ENCODE data around the gene MAPKAPK2. TPM values are rescaled to one million over a fixed set of nuclear protein-coding genes. Genes with fewer than 3 reads are reported as not detected.
A peak's percentile ranks its signal among the peaks of the same experiment; 100 is the strongest.
"Not testable (repeated sequence)": the region's sequence is repeated elsewhere in the genome, so short reads cannot be mapped to it uniquely, and the experiment has no call there.

MAPKAPK2 gene
- total RNA-seq, 2 experiments from 2014 or later, result 62.8 to 64.7 TPM

DNA sequence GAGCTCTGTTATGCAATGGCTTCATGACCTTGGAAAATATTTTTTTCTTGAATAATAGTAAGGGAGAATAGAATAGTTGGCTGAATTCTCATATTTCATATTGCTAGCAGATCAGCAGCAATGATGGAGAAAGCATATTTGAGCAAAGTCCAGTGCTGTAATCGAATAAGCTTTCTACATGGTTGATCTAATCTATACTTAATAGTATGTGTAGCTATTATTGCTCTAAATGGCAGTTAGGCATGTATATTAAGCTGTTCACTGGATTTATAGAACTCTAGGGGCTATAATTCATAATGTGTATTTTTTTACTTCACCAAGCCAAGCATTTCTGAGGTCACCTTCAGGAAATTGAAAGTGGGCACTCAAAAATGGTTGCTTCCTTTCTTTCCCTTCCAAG is 75.9 kb downstream of the MAPKAPK2 start:
- Mint-ChIP-seq H3K4me3 (no peak overlapping the region), H3K4me1 (peaks cover 19% of the 10 kb centered on the region), H3K27me3 (peaks cover 3% of the 10 kb centered on the region), H3K9me3 (ENCODE audit: low read depth) (no peaks in the 10 kb centered on the region), H3K36me3 (ENCODE audit: low read depth) (no peaks in the 10 kb centered on the region), H3K27ac (no peak overlapping the region)
- ChIA-PET POLR2A (no interaction called here), CTCF (interaction anchor here (0.7 to 4.1 kb wide), 9 partner anchors 11 to 172 kb away, joined by 3 to 21 read pairs (median 4); partner anchors contain the start of genes IL10 and IL19)
- no peak for ATAC-seq
- no peak for DNase-seq
- intact Hi-C loops (cut with DNase I, micrococcal nuclease), result no loop called here

GRCh38 chr1:206761159-206761768 is 76.6 kb downstream of the MAPKAPK2 start:
- POLR2A ChIA-PET, result no interaction called here

DNA sequence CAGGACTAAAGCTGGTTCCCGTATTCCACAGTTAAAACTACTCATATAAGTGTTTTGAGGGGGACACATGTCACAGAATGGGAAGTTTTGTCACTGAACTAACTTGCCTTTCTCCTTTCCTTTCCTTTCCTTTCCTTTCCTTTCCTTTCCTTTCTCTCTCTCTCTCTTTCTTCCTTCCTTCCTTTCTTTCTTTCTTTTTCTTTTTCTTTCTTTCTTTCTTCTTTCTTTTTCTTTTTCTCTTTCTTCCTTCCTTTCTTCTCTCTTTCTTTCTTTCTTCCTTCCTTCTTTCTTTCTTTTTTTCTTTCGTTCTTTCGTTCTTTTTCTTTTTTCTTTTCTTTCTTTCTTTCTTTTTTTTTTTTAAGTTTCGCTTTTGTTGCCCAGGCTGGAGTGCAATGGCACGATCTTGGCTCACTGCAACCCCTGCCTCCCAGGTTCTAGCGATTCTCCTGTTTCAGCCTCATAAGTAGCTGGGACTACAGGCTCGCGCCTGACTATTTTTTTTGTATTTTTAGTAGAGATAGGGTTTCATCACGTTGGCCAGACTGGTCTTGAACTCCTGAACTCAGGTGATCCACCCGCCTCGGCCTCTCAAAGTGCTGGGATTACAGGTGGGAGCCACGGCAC is 78.1 kb downstream of the MAPKAPK2 start:
- ATAC-seq; POLR2A ChIA-PET; intact Hi-C loops (cut with DNase I, micrococcal nuclease); H3K27me3 Mint-ChIP-seq; H3K36me3 Mint-ChIP-seq (ENCODE audit: low read depth); DNase-seq; H3K4me3 Mint-ChIP-seq; H3K27ac Mint-ChIP-seq; H3K9me3 Mint-ChIP-seq (ENCODE audit: low read depth): not testable (repeated sequence)
- CTCF ChIA-PET, result interaction anchor here (0.7 to 4.1 kb wide), 6 partner anchors 8 to 49 kb away, joined by 3 to 21 read pairs (median 4); partner anchors contain the start of genes IL10 and IL19
- peaks cover 30% of the 10 kb centered on the region for H3K4me1 Mint-ChIP-seq

More at GRCh38 chr1:206761159-206761768, 76.6 kb downstream of the MAPKAPK2 start:
- Mint-ChIP-seq H3K36me3 (ENCODE audit: low read depth) (no peaks in the 10 kb centered on the region), H3K27ac (no peak overlapping the region), H3K27me3 (peaks cover 3% of the 10 kb centered on the region), H3K4me1 (peaks cover 21% of the 10 kb centered on the region), H3K9me3 (ENCODE audit: low read depth) (no peaks in the 10 kb centered on the region), H3K4me3 (no peak overlapping the region)
- intact Hi-C loops (cut with DNase I, micrococcal nuclease), result no loop called here
- CTCF ChIA-PET, result interaction anchor here (0.7 to 4.1 kb wide), 15 partner anchors 10 to 172 kb away, joined by 3 to 21 read pairs (median 3); partner anchors contain the start of genes IL10 and IL19
- no peak for DNase-seq
- no peak for ATAC-seq

- POLR2A ChIA-PET; ATAC-seq; H3K4me3 Mint-ChIP-seq; H3K36me3 Mint-ChIP-seq (ENCODE audit: low read depth); H3K9me3 Mint-ChIP-seq (ENCODE audit: low read depth); H3K27me3 Mint-ChIP-seq: not testable (repeated sequence)
- CTCF ChIA-PET, result interaction anchor here (0.6 to 6.8 kb wide), 25 partner anchors 8 to 147 kb away, joined by 3 to 37 read pairs (median 4); no protein-coding TSS in a partner anchor
- DNase-seq, result peak; percentile 37
- Mint-ChIP-seq H3K27ac (peak overlapping the region; percentile 4), H3K4me1 (peaks cover 57% of the 10 kb centered on the region)
- intact Hi-C loops (cut with DNase I, micrococcal nuclease), result loop anchor here (1.0 to 5.0 kb wide), 4 partner anchors 27 to 78 kb away; no protein-coding TSS in a partner anchor
Measured at GRCh38 chr1:206765771-206766170, 81.1 kb downstream of the MAPKAPK2 start.

DNA sequence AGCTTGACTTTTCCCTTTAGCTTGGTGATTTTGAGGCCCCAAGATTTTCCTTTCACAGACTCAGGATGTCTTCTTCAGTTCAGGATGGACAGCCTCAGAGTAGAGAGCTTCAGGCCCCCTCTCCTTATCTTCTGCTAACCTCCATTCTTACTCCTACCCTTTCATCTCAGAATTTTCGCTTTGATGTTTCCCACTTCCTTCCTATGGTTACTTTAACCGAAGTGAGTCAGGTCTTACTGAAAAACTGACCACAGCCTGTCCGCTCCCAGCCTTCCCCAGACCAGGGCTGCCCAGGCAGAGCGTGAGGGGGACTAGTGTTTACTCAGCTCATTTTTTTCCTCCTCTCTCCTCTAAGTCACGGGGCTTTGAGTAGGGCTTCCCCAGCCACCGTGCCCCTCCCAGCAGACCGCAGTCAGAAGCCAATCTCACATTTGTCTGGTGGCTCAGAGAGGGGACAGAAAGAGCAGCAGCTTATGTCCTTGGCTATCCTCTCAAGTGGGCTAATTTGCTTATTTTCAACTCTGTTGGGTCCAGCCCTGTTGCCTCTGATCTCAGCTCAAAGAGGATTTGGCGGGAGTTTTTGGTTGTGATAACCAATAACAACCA is 81.6 kb downstream of the MAPKAPK2 start:
- peaks cover 10% of the 10 kb centered on the region for H3K27me3 Mint-ChIP-seq
- H3K4me3 Mint-ChIP-seq, result peak overlapping the region; percentile 29
- H3K27ac Mint-ChIP-seq, result peak overlapping the region; percentile 44
- POLR2A ChIA-PET, result interaction anchor here (0.7 kb wide), 1 partner anchor 43 kb away, joined by 4 read pairs; no protein-coding TSS in a partner anchor
- CTCF ChIA-PET, result interaction anchor here (0.6 to 6.8 kb wide), 20 partner anchors 9 to 146 kb away, joined by 3 to 37 read pairs (median 4); partner anchors contain the start of gene IL20
- no peaks in the 10 kb centered on the region for H3K36me3 Mint-ChIP-seq (ENCODE audit: low read depth)
- H3K9me3 Mint-ChIP-seq (ENCODE audit: low read depth), result no peaks in the 10 kb centered on the region
- DNase-seq (peak; percentile 82), ATAC-seq (peak; percentile 64)
- peaks cover 63% of the 10 kb centered on the region for H3K4me1 Mint-ChIP-seq
- intact Hi-C loops (cut with DNase I, micrococcal nuclease), result loop anchor here (1.0 to 5.0 kb wide), 4 partner anchors 28 to 79 kb away; no protein-coding TSS in a partner anchor

DNA sequence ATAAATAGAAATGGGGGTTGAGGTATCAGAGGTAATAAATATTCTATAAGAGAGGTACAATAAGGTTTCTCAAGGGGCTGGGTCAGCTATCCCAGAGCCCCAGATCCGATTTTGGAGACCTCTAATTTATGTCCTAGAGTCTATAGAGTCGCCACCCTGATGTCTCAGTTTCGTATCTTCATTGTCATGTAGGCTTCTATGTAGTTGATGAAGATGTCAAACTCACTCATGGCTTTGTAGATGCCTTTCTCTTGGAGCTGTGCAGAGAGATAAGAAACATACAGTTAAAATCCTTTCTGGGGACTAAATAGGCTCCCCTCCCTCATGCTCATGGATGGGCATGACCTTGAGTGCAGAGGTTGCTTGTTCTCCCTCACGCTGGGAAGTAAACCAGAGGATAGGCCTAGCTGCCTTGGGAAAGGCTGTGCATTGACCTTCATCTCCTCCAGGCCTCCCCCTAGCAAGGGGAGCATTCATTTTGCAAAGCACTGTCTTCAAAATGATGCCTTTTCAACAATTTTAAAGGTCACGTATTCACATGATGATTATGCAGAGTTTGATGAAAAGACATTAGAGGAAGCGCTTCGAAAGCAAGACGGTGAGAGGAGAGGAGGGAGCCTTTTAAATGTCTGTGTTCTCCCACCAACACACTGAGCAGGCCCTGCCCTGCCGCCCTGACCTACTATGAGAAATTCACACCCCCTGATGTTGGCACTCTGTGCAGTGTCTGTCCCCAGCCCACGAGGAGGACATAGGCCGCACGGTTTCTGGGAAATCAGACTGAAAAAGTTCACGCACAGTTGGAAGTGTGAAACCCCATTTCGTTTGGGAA is 84.0 kb downstream of the MAPKAPK2 start:
- DNase-seq (no peak), ATAC-seq (peak; percentile 7)
- Mint-ChIP-seq H3K27ac (peak overlapping the region; percentile 14), H3K36me3 (ENCODE audit: low read depth) (no peaks in the 10 kb centered on the region), H3K4me1 (peaks cover 75% of the 10 kb centered on the region), H3K27me3 (peaks cover 22% of the 10 kb centered on the region), H3K4me3 (no peak overlapping the region), H3K9me3 (ENCODE audit: low read depth) (no peaks in the 10 kb centered on the region)
- ChIA-PET POLR2A (interaction anchor here (0.7 to 1.6 kb wide), 9 partner anchors 10 to 137 kb away, joined by 3 to 7 read pairs (median 4); no protein-coding TSS in a partner anchor), CTCF (interaction anchor here (0.6 to 6.8 kb wide), 27 partner anchors 11 to 662 kb away, joined by 3 to 37 read pairs (median 5); no protein-coding TSS in a partner anchor)
- intact Hi-C loops (cut with DNase I, micrococcal nuclease), result loop anchor here (1.0 to 5.0 kb wide), 5 partner anchors 11 to 81 kb away; no protein-coding TSS in a partner anchor

DNA sequence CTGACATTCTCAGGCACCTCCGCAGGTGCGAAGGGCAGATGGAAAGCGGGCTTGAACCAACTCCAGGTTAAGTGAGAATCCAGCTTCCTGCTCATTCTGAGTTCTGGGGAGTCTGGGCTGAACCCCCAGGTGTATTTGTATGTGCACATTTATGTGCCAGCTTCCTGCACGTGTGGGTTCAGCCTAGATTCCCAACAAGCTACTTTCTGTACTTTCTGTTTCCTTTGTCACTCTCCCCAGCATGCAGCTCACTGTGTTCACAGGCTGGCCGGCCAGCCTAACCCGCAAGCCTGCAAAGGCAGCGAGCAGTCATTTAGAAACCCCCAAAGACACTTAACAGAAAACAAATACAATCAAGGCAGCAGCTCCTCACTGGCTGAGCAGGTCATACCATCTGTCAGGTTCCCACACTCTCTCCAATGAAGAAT is 84.6 kb downstream of the MAPKAPK2 start:
- Mint-ChIP-seq H3K9me3 (ENCODE audit: low read depth) (no peaks in the 10 kb centered on the region), H3K36me3 (ENCODE audit: low read depth) (no peaks in the 10 kb centered on the region), H3K27me3 (peaks cover 19% of the 10 kb centered on the region), H3K27ac (peak overlapping the region; percentile 32), H3K4me1 (peaks cover 76% of the 10 kb centered on the region), H3K4me3 (no peak overlapping the region)
- intact Hi-C loops (cut with DNase I, micrococcal nuclease), result loop anchor here (1.0 to 5.0 kb wide), 5 partner anchors 12 to 82 kb away; no protein-coding TSS in a partner anchor
- DNase-seq (peak; percentile 85), ATAC-seq (peak; percentile 84)
- ChIA-PET CTCF (interaction anchor here (0.6 to 6.8 kb wide), 19 partner anchors 12 to 1284 kb away, joined by 3 to 37 read pairs (median 4); no protein-coding TSS in a partner anchor), POLR2A (interaction anchor here (0.7 to 1.6 kb wide), 8 partner anchors 11 to 55 kb away, joined by 3 to 7 read pairs (median 4); no protein-coding TSS in a partner anchor)

DNA sequence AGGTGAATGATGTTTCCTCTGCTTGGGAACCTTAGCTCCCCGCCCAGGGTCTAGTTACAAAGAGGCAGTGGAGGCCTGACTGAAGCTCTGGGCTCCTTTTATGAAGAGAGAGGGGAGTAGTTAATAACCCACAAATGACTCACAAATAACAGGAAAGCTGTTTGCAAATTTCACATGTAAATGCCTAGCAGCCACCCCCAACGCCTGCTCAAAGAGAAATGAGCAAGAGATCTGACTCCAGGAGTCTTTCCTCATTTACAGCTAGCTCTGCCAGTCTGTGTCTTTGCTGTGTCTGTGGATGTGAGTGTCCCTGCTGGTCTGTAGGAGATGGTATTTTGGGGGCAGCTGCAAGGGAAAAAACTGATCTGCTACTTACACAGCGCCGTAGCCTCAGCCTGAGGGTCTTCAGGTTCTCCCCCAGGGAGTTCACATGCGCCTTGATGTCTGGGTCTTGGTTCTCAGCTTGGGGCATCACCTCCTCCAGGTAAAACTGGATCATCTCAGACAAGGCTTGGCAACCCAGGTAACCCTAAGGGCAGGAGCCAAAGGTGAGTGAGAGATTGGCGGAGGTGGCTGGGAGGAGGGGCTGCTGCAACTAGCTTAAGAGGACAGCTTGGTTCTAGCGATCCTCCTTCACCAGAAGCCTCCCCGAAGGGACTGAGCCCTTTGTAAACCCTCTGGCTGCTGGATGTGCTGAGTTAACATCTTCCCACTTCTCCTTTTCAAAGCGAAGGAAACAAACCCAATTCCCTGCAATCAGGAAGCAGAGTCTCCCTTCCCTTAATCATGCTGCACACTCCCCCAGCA is 86.0 kb downstream of the MAPKAPK2 start, which contains the start of gene IL19:
IL19 (plus strand) TSS at position 243 of the 807 bp plus-strand sequence. CDS start 65,890 bp downstream, outside the sequence.
- Mint-ChIP-seq H3K27me3 (peaks cover 19% of the 10 kb centered on the region), H3K36me3 (ENCODE audit: low read depth) (no peaks in the 10 kb centered on the region), H3K9me3 (ENCODE audit: low read depth) (no peaks in the 10 kb centered on the region), H3K4me3 (no peak within 1 kb of the TSS), H3K27ac (peak within 1 kb of the TSS; percentile 40), H3K4me1 (peaks cover 70% of the 10 kb centered on the region)
- ChIA-PET POLR2A (interaction anchor here (1.2 to 1.6 kb wide), 4 partner anchors 13 to 24 kb away, joined by 3 to 7 read pairs (median 4); no protein-coding TSS in a partner anchor), CTCF (interaction anchor here (0.5 to 6.8 kb wide), 16 partner anchors 8 to 613 kb away, joined by 3 to 37 read pairs (median 4); partner anchors contain the start of gene DYRK3)
- intact Hi-C loops (cut with DNase I, micrococcal nuclease), result no loop called here
- ATAC-seq (no peak), DNase-seq (no peak)

- H3K4me3 Mint-ChIP-seq, result no peak overlapping the region
- DNase-seq (no peak), ATAC-seq (no peak)
- intact Hi-C loops (cut with DNase I, micrococcal nuclease), result no loop called here
- H3K36me3 Mint-ChIP-seq (ENCODE audit: low read depth), result no peaks in the 10 kb centered on the region
- no peaks in the 10 kb centered on the region for H3K9me3 Mint-ChIP-seq (ENCODE audit: low read depth)
- H3K27me3 Mint-ChIP-seq, result peaks cover 19% of the 10 kb centered on the region
- H3K27ac Mint-ChIP-seq, result no peak overlapping the region
- peaks cover 64% of the 10 kb centered on the region for H3K4me1 Mint-ChIP-seq
- CTCF ChIA-PET, result interaction anchor here (0.7 to 3.4 kb wide), 8 partner anchors 9 to 67 kb away, joined by 3 to 11 read pairs (median 4); no protein-coding TSS in a partner anchor
- POLR2A ChIA-PET, result no interaction called here
Measured at GRCh38 chr1:206771338-206771692, 86.6 kb downstream of the MAPKAPK2 start.

Measured in activated CD4-positive, alpha-beta T cell treated with anti-CD3 and anti-CD28 coated beads for 36 hours (primary cell).